ENCODE results near the gene THSD7A.
"Not testable (repeated sequence)": the region's sequence is repeated elsewhere in the genome, so short reads cannot be mapped to it uniquely, and the experiment has no call there.

Gene THSD7A

DNA sequence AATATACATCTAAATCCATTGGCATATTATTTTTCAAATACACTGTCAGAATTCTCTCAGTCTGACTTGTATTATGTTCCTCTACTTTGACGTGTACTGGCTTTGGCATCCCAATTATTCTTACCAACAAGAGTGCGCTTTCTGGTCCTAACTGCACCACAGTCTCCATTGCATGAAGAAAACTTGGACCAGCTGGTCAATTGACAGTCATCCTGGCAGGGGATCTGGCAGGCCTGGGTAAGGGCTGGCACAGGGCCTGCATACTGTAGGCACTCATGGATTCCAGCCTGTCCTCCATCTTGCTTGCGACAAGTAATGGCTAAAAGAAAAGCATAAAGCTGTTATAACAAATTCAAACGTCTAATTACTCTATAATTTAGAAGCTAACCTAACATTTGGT lies 384.9 kb downstream of the THSD7A start:
- Mint-ChIP-seq H3K36me3 (ENCODE audit: low read depth) (peaks cover 33% of the 10 kb centered on the region), H3K27ac (no peak overlapping the region), H3K4me1 (no peaks in the 10 kb centered on the region), H3K27me3 (ENCODE audit: low read depth) (no peaks in the 10 kb centered on the region), H3K4me3 (no peak overlapping the region), H3K9me3 (no peaks in the 10 kb centered on the region)
- no peak for TF ChIP-seq CTCF (IDR thresholded peaks at IDR 0.05; ENCODE audit: unreplicated experiment in 3 of 3)

DNA sequence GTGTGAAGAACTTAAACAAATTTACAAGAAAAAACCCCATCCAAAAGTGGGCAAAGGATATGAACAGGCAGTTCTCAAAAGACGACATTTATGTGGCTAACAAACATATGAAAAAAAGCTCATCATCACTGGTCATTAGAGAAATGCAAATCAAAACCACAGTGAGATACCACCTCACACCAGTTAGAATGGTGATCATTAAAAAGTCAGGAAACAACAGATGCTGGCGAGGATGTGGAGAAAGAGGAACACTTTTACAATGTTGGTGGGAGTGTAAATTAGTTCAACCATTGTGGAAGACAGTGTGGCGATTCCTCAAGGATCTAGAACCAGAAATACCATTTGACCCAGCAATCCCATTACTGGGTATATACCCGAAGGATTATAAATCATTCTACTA lies 388.1 kb downstream of the THSD7A start:
- not testable (repeated sequence) for H3K4me1 Mint-ChIP-seq; H3K27me3 Mint-ChIP-seq (ENCODE audit: low read depth); H3K4me3 Mint-ChIP-seq; H3K9me3 Mint-ChIP-seq; H3K27ac Mint-ChIP-seq
- H3K36me3 Mint-ChIP-seq (ENCODE audit: low read depth), result peaks cover 53% of the 10 kb centered on the region

DNA sequence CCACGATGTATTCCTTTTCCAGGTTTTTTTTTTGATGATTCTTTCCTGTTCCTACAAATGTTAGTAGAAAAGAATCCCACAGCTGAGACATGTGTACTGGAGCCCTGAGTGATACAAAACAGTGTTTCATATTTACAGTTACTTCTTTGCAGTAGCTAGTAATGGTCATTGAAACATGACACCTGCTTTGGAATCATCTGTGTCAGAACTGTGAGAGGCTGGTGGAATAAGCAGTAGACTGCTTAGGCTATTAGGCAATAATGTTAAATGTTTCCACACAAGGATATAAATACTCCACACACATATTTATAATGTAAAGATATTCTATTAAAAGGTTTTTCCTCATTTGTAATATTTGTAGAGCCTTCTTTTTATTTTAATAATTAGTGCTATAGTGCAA lies 394.0 kb downstream of the THSD7A start:
- Mint-ChIP-seq H3K4me3 (no peak overlapping the region), H3K9me3 (peaks cover 3% of the 10 kb centered on the region), H3K27ac (no peak overlapping the region), H3K36me3 (ENCODE audit: low read depth) (peaks cover 24% of the 10 kb centered on the region), H3K27me3 (ENCODE audit: low read depth) (no peaks in the 10 kb centered on the region), H3K4me1 (no peaks in the 10 kb centered on the region)
- no peak for TF ChIP-seq CTCF (IDR thresholded peaks at IDR 0.05; ENCODE audit: unreplicated experiment in 3 of 3)

DNA sequence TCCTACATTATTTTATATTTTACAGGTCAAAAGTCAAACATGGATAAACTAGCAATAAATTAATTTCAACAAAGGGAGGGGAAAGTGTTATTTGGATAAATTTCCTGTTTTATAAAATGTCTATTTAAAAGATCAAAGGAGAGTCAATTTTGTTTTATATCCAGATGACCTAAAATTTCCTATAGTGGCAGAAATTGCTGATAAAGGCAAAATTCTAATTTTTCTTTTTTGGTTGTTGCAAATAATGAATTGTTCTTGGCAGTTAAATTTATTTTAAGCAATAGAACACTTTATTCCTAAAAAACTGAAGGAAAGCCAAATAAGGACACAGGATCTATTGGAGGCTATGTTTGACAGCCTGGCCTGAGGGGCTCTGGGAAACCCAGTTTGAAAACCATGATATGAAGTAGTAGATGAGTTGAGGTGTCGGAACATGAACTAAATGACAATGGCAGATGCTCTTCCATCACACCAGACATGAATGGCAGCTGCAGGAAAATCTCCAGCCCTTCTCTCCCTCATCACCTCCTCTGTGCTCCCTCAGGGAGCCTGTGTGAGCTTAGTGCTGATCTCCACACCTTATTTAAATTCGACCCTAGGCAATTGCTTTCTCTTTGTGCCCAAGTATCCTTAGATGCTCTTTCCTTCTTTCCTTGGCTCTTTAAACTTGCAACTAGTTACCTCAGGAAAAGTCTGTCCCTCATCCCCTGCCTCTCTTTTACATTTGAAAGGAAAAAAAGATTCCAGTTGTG lies 395.0 kb downstream of the THSD7A start:
- Mint-ChIP-seq H3K27me3 (ENCODE audit: low read depth) (no peaks in the 10 kb centered on the region), H3K36me3 (ENCODE audit: low read depth) (peaks cover 19% of the 10 kb centered on the region), H3K9me3 (peaks cover 3% of the 10 kb centered on the region), H3K4me1 (no peaks in the 10 kb centered on the region), H3K27ac (no peak overlapping the region), H3K4me3 (no peak overlapping the region)
- no peak for TF ChIP-seq CTCF (IDR thresholded peaks at IDR 0.05; ENCODE audit: unreplicated experiment in 3 of 3)

DNA sequence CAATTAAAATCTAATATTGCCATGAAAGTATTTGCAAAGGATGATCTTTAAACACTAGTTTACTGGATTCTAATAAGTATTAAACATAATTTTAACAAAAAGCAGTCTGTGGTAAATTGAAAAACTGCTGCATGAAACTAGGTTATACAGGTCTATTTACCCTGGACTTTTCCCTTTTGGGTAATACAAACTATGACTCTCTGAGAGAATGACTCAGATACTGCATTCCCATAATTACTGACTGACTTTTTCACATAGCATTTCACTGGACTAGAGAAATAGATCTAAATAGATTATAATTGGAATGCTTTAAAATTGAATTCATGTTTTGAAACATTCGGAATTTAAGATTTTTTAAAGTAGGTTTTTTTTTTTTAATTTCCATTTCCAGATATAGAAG lies 395.7 kb downstream of the THSD7A start:
- H3K36me3 Mint-ChIP-seq (ENCODE audit: low read depth), result peaks cover 15% of the 10 kb centered on the region
- H3K27ac Mint-ChIP-seq, result no peak overlapping the region
- TF ChIP-seq CTCF (IDR thresholded peaks at IDR 0.05; ENCODE audit: unreplicated experiment in 3 of 3), result no peak
- peaks cover 3% of the 10 kb centered on the region for H3K9me3 Mint-ChIP-seq
- no peaks in the 10 kb centered on the region for H3K4me1 Mint-ChIP-seq
- no peak overlapping the region for H3K4me3 Mint-ChIP-seq
- H3K27me3 Mint-ChIP-seq (ENCODE audit: low read depth), result no peaks in the 10 kb centered on the region

- Mint-ChIP-seq H3K27ac (no peak overlapping the region), H3K36me3 (ENCODE audit: low read depth) (peaks cover under 1% of the 10 kb centered on the region), H3K9me3 (no peaks in the 10 kb centered on the region), H3K4me3 (no peak overlapping the region), H3K27me3 (ENCODE audit: low read depth) (no peaks in the 10 kb centered on the region), H3K4me1 (no peaks in the 10 kb centered on the region)
- no peak for TF ChIP-seq CTCF (IDR thresholded peaks at IDR 0.05; ENCODE audit: unreplicated experiment in 3 of 3)
Measured at GRCh38 chr7:11434366-11434765, 397.6 kb downstream of the THSD7A start.
